Transverse colon (tissue), 4 donors: ENCODE results near the gene GPHN. TPM values are rescaled to one million over a fixed set of nuclear protein-coding genes. Genes with fewer than 3 reads are reported as not detected.

Experiments
- DNase-seq: peaks from one replicate; pipeline ENCODE4 v3.0.0-alpha.2; 2019
- H3K27ac ChIP-seq, 4 donors: fragments of 200-600 bp; sonication (generic); 2 replicates each; pipeline ENCODE4 v1.5.1; 2016 to 2018; ENCODE audit warnings: inconsistent platforms in 4 of 4
- H3K27me3 ChIP-seq: fragments of 200-600 bp; sonication (generic); 2 replicates; pipeline ENCODE4 v1.5.1; 2017; ENCODE audit warnings: inconsistent platforms
- H3K36me3 ChIP-seq, 4 donors: fragments of 200-600 bp; sonication (generic); 2 replicates each; pipeline ENCODE4 v1.5.1; 2017 to 2019; ENCODE audit warnings: inconsistent platforms in 4 of 4
- H3K4me1 ChIP-seq, 4 donors: fragments of 200-600 bp; sonication (generic); 2 replicates each; pipeline ENCODE4 v1.5.1; 2017 to 2020; ENCODE audit warnings: inconsistent platforms in 4 of 4
- H3K4me3 ChIP-seq, 4 donors: fragments of 200-600 bp; sonication (generic); 1 replicate in 1 of 4; 2 replicates in 3 of 4; pipeline versions ENCODE4 v1.5.1 to v1.6.1; 2017 to 2019; ENCODE audit warnings: inconsistent platforms in 4 of 4
- H3K9me3 ChIP-seq, 2 donors: fragments of 200-600 bp; sonication (generic); 2 replicates each; pipeline ENCODE4 v1.5.1; 2017 to 2019; ENCODE audit warnings: inconsistent platforms in 2 of 2
- CTCF ChIP-seq, 5 experiments: fragments of 200-600 bp in 3 of 5; fragments of 450-650 bp in 2 of 5; sonication (generic) in 3 of 5; IDR thresholded peaks; 1 replicate in 2 of 5; 2 replicates in 3 of 5; pipeline ENCODE4 v1.5.1; 2016 to 2017; ENCODE audit warnings: antibody characterized with exemption in 5 of 5, inconsistent platforms in 3 of 5, mild to moderate bottlenecking in 2 of 5, moderate library complexity in 1 of 5
- EP300 ChIP-seq: sonication (generic); formaldehyde crosslinking; IDR thresholded peaks from one replicate; pipeline ENCODE4 v1.6.1; 2017; ENCODE audit warnings: antibody characterized with exemption, low read depth
- POLR2A ChIP-seq: fragments of 450-650 bp; IDR thresholded peaks from one replicate; pipeline ENCODE4 v1.6.1; 2016; ENCODE audit warnings: antibody characterized with exemption, mild to moderate bottlenecking, moderate library complexity
- POLR2AphosphoS5 ChIP-seq, 3 donors: sonication (generic); formaldehyde crosslinking; IDR thresholded peaks; one replicate each; pipeline ENCODE4 v1.6.1; 2016; ENCODE audit warnings: antibody characterized with exemption in 3 of 3
- WGBS, 2 donors: methylation state at CpG; one replicate each; pipeline ENCODE4 v1.1.5; 2018; ENCODE audit warnings: low coverage in 1 of 2; 5-methylcytosine and 5-hydroxymethylcytosine counted together
- in situ Hi-C, 4 donors: fragments of 200-750 bp; cut with MboI; loops; one replicate each; pipeline versions ENCODE4 v1.15.0 to v1.15.1; 2017; ENCODE audit warnings: low sequenced_read_pairs in 3 of 4, low pct_ligation_motif_present in 1 of 4, low pct_unique_long_range_greater_than_20kb in 1 of 4
- intact Hi-C: fragments of 100-400 bp; cut with DNase I; formaldehyde crosslinking; loops from one replicate; pipeline ENCODE4 v1.15.1; 2023; ENCODE audit warnings: low total_unique reads
- total RNA-seq, 4 donors: library from RNA; depleted of rRNA; stranded (reverse); fragments of >200 nt; gene quantifications; one replicate each; pipeline ENCODE4 v1.1.0, GENCODE V29; 2016

GPHN gene
- total RNA-seq, 4 donors from 2014 or later = 8.6 to 59.7 (median 23.6) TPM

GRCh38 chr14:66530526-66530925 lies 22.6 kb downstream of the GPHN start:
- Histone ChIP-seq H3K4me3 (no peak overlapping the region), H3K4me1 (peaks cover 0 to 6% (median 0%) of the 10 kb centered on the region in 4 donors), H3K9me3 (no peaks in the 10 kb centered on the region), H3K27me3 (no peaks in the 10 kb centered on the region), H3K27ac (no peak overlapping the region), H3K36me3 (no peaks in the 10 kb centered on the region)
- intact Hi-C loops = no loop called here
- DNase-seq = peak; percentile 9
- in situ Hi-C loops = no loop called here
- WGBS, 2 donors = 79 to 100% methylated on average over 4 to 9 of the region's 9 CpGs
- TF ChIP-seq POLR2AphosphoS5 (IDR thresholded peaks at IDR 0.05) (no peak), CTCF (IDR thresholded peaks at IDR 0.05) (no peak), EP300 (no peak), POLR2A (no peak)

GRCh38 chr14:66539034-66539433 lies 31.1 kb downstream of the GPHN start:
- Histone ChIP-seq H3K36me3 (no peaks in the 10 kb centered on the region), H3K9me3 (no peaks in the 10 kb centered on the region), H3K27ac (no peak overlapping the region), H3K4me3 (no peak overlapping the region), H3K4me1 (peaks cover 0 to 9% (median 0%) of the 10 kb centered on the region in 4 donors), H3K27me3 (no peaks in the 10 kb centered on the region)
- no peak for DNase-seq
- TF ChIP-seq CTCF (IDR thresholded peaks at IDR 0.05) (no peak), EP300 (no peak), POLR2A (no peak)
- WGBS, 2 donors = 56% methylated on average over 2 to 3 of the region's 3 CpGs
- in situ Hi-C loops = no loop called here
- intact Hi-C loops = no loop called here

GRCh38 chr14:66540038-66540437 lies 32.1 kb downstream of the GPHN start:
- no peaks in the 10 kb centered on the region for H3K27me3 ChIP-seq
- no peak overlapping the region for H3K27ac ChIP-seq
- 77 to 80% methylated on average over 1 of the region's 1 CpG for WGBS, 2 donors
- intact Hi-C loops (no loop called here), in situ Hi-C loops (no loop called here)
- H3K4me3 ChIP-seq = no peak overlapping the region
- no peaks in the 10 kb centered on the region for H3K9me3 ChIP-seq
- H3K36me3 ChIP-seq = no peaks in the 10 kb centered on the region
- TF ChIP-seq POLR2AphosphoS5 (IDR thresholded peaks at IDR 0.05) (no peak), CTCF (IDR thresholded peaks at IDR 0.05) (no peak), POLR2A (no peak), EP300 (no peak)
- H3K4me1 ChIP-seq = peaks cover 0 to 9% (median 0%) of the 10 kb centered on the region in 4 donors
- no peak for DNase-seq

- Histone ChIP-seq H3K4me1 (peaks cover 0 to 9% (median 0%) of the 10 kb centered on the region in 4 donors), H3K36me3 (no peaks in the 10 kb centered on the region), H3K27ac (no peak overlapping the region), H3K4me3 (no peak overlapping the region), H3K27me3 (no peaks in the 10 kb centered on the region), H3K9me3 (no peaks in the 10 kb centered on the region)
- in situ Hi-C loops = no loop called here
- no peak for TF ChIP-seq POLR2A
- TF ChIP-seq POLR2AphosphoS5 (IDR thresholded peaks at IDR 0.05) = no peak
- TF ChIP-seq CTCF (IDR thresholded peaks at IDR 0.05) = no peak
- TF ChIP-seq EP300 = no peak
- 80% methylated on average over 3 of the region's 3 CpGs for WGBS, 2 donors
- no peak for DNase-seq
- intact Hi-C loops = no loop called here
Measured at GRCh38 chr14:66541627-66542026, 33.7 kb downstream of the GPHN start.
